ENCODE results near the gene ABI2. TPM values are rescaled to one million over a fixed set of nuclear protein-coding genes. Genes with fewer than 3 reads are reported as not detected.

The ABI2 gene
- total and polyA plus RNA-seq, 2 experiments from 2014 or later = 49.8 to 76.8 TPM

- no peak overlapping the region for H3K4me3 ChIP-seq
- no peak overlapping the region for H3K27ac ChIP-seq
- H3K4me1 ChIP-seq (ENCODE audit: low read depth) = no peaks in the 10 kb centered on the region
- H3K36me3 ChIP-seq = peaks cover 31% of the 10 kb centered on the region
- TF ChIP-seq CTCF (IDR thresholded peaks at IDR 0.05; ENCODE audit: low read depth, low read length) = no peak
- no peaks in the 10 kb centered on the region for H3K27me3 ChIP-seq
- DNase-seq (ENCODE audit: low read depth in 1 of 2, low spot score in 1 of 2) = no peak
- H3K9me3 ChIP-seq (ENCODE audit: low read depth) = no peaks in the 10 kb centered on the region
Observed at GRCh38 chr2:203399031-203399430, 70.8 kb downstream of the ABI2 start.

- Histone ChIP-seq H3K4me3 (no peak overlapping the region), H3K36me3 (peaks cover 38% of the 10 kb centered on the region), H3K27me3 (no peaks in the 10 kb centered on the region), H3K27ac (no peak overlapping the region), H3K9me3 (ENCODE audit: low read depth) (no peaks in the 10 kb centered on the region), H3K4me1 (ENCODE audit: low read depth) (no peaks in the 10 kb centered on the region)
- no peak for TF ChIP-seq CTCF (IDR thresholded peaks at IDR 0.05; ENCODE audit: low read depth, low read length)
- DNase-seq (ENCODE audit: low read depth in 1 of 2, low spot score in 1 of 2) = peak in 1 of 2 donors; percentile 1
Observed at GRCh38 chr2:203400805-203401585, 72.8 kb downstream of the ABI2 start.

GRCh38 chr2:203404996-203405395, 76.8 kb downstream of the ABI2 start:
- no peaks in the 10 kb centered on the region for H3K9me3 ChIP-seq (ENCODE audit: low read depth)
- H3K36me3 ChIP-seq = peaks cover 49% of the 10 kb centered on the region
- H3K4me3 ChIP-seq = no peak overlapping the region
- no peak for TF ChIP-seq CTCF (IDR thresholded peaks at IDR 0.05; ENCODE audit: low read depth, low read length)
- H3K27ac ChIP-seq = no peak overlapping the region
- H3K4me1 ChIP-seq (ENCODE audit: low read depth) = no peaks in the 10 kb centered on the region
- DNase-seq (ENCODE audit: low read depth in 1 of 2, low spot score in 1 of 2) = peak in 1 of 2 donors; percentile 27
- H3K27me3 ChIP-seq = no peaks in the 10 kb centered on the region

GRCh38 chr2:203407496-203407895, 79.3 kb downstream of the ABI2 start:
- Histone ChIP-seq H3K27me3 (no peaks in the 10 kb centered on the region), H3K4me1 (ENCODE audit: low read depth) (no peaks in the 10 kb centered on the region), H3K27ac (no peak overlapping the region), H3K4me3 (no peak overlapping the region), H3K9me3 (ENCODE audit: low read depth) (no peaks in the 10 kb centered on the region), H3K36me3 (peaks cover 58% of the 10 kb centered on the region)
- no peak for TF ChIP-seq CTCF (IDR thresholded peaks at IDR 0.05; ENCODE audit: low read depth, low read length)
- DNase-seq (ENCODE audit: low read depth in 1 of 2, low spot score in 1 of 2) = no peak

GRCh38 chr2:203412546-203413331, 84.5 kb downstream of the ABI2 start:
- no peak for DNase-seq (ENCODE audit: low read depth in 1 of 2, low spot score in 1 of 2)
- peak overlapping the region; percentile 38 for H3K27ac ChIP-seq
- no peaks in the 10 kb centered on the region for H3K4me1 ChIP-seq (ENCODE audit: low read depth)
- TF ChIP-seq CTCF (IDR thresholded peaks at IDR 0.05; ENCODE audit: low read depth, low read length) = no peak
- H3K27me3 ChIP-seq = no peaks in the 10 kb centered on the region
- H3K36me3 ChIP-seq = peaks cover 29% of the 10 kb centered on the region
- no peaks in the 10 kb centered on the region for H3K9me3 ChIP-seq (ENCODE audit: low read depth)
- H3K4me3 ChIP-seq = no peak overlapping the region

Measured in cardiac muscle cell (in vitro differentiated cells and primary cell).